GM15510 (cell line): ENCODE data around the gene G6PC2.

ENCODE experiments used
- POLR2A ChIP-seq: IDR thresholded peaks from 3 replicates; pipeline ENCODE4 v1.6.1; 2011; ENCODE audit warnings: borderline replicate concordance; ENCODE audit not compliant: insufficient read length; ENCODE audit errors: extremely low read depth

Gene G6PC2

GRCh38 chr2:168934826-168935225, 33.7 kb downstream of the G6PC2 start:
- TF ChIP-seq POLR2A: no peak

GRCh38 chr2:168935810-168936581, 34.9 kb downstream of the G6PC2 start:
- TF ChIP-seq POLR2A: no peak

- no peak for TF ChIP-seq POLR2A
These were observed 38.0 kb downstream of the G6PC2 start for GRCh38 chr2:168939061-168939460.

GRCh38 chr2:168939918-168940317, 38.8 kb downstream of the G6PC2 start:
- no peak for TF ChIP-seq POLR2A

GRCh38 chr2:168941297-168941696, 40.2 kb downstream of the G6PC2 start:
- no peak for TF ChIP-seq POLR2A

- no peak for TF ChIP-seq POLR2A
These were observed 43.0 kb downstream of the G6PC2 start for GRCh38 chr2:168944065-168944464.

- TF ChIP-seq POLR2A: no peak
These were observed 44.4 kb downstream of the G6PC2 start for GRCh38 chr2:168945508-168945907.

- no peak for TF ChIP-seq POLR2A
These were observed 47.6 kb downstream of the G6PC2 start for GRCh38 chr2:168948621-168949212.

- no peak for TF ChIP-seq POLR2A
These were observed 48.2 kb downstream of the G6PC2 start for GRCh38 chr2:168949324-168949723.

GRCh38 chr2:168951871-168952270, 50.8 kb downstream of the G6PC2 start:
- TF ChIP-seq POLR2A: no peak

- TF ChIP-seq POLR2A: no peak
These were observed 51.3 kb downstream of the G6PC2 start for GRCh38 chr2:168952424-168952823.

GRCh38 chr2:168954256-168954655, 53.2 kb downstream of the G6PC2 start:
- TF ChIP-seq POLR2A: no peak

- no peak for TF ChIP-seq POLR2A
These were observed 54.2 kb downstream of the G6PC2 start for GRCh38 chr2:168955321-168955720.

- TF ChIP-seq POLR2A: no peak
These were observed 55.3 kb downstream of the G6PC2 start for GRCh38 chr2:168956392-168956791.
